Body of pancreas (tissue), 4 donors: ENCODE results near the gene REXO1. TPM values are rescaled to one million over a fixed set of nuclear protein-coding genes. Genes with fewer than 3 reads are reported as not detected.

ENCODE experiments used
- ATAC-seq: fragments of 150-250 bp; one replicate; pipeline ENCODE4 v1.9.1; 2016
- DNase-seq, 4 donors: peaks; one replicate each; pipeline ENCODE4 v3.0.0-alpha.2; 2019
- H3K27ac ChIP-seq, 4 donors: fragments of 200-600 bp; sonication (generic); 1 replicate in 3 of 4; 2 replicates in 1 of 4; pipeline versions ENCODE4 v1.5.1 to v1.6.1; 2016 to 2019; ENCODE audit warnings: mild to moderate bottlenecking in 1 of 4, mixed read lengths in 1 of 4, moderate library complexity in 1 of 4
- H3K27me3 ChIP-seq, 2 donors: fragments of 200-600 bp; sonication (generic); one replicate each; pipeline ENCODE4 v1.6.0; 2016; ENCODE audit warnings: mild to moderate bottlenecking in 1 of 2
- H3K36me3 ChIP-seq, 2 donors: fragments of 200-600 bp; sonication (generic); replicated peaks in 1 of 2; 2 replicates each; pipeline ENCODE4 v1.5.1; 2016; ENCODE audit warnings: low read depth in 2 of 2; ENCODE audit not compliant: insufficient read depth in 1 of 2
- H3K4me1 ChIP-seq: fragments of 200-600 bp; sonication (generic); one replicate; pipeline ENCODE4 v1.6.0; 2016
- H3K4me3 ChIP-seq, 2 donors: fragments of 200-600 bp; sonication (generic); 1 replicate in 1 of 2; 2 replicates in 1 of 2; pipeline ENCODE4 v1.5.1; 2016 to 2019
- H3K9me3 ChIP-seq, 3 donors: fragments of 200-600 bp; sonication (generic); 1 replicate in 2 of 3; 2 replicates in 1 of 3; pipeline ENCODE4 v1.5.1; 2016
- POLR2A ChIP-seq, 3 donors: fragments of 450-650 bp; IDR thresholded peaks; one replicate each; pipeline ENCODE4 v1.6.1; 2016; ENCODE audit warnings: antibody characterized with exemption in 3 of 3, mild to moderate bottlenecking in 2 of 3
- WGBS, 2 donors: methylation state at CpG; one replicate each; pipeline ENCODE4 v1.1.5; 2017; 5-methylcytosine and 5-hydroxymethylcytosine counted together
- intact Hi-C: fragments of 100-400 bp; cut with DNase I; formaldehyde crosslinking; loops from one replicate; pipeline ENCODE4 v1.15.1; 2023
- total RNA-seq, 2 donors: library from RNA; depleted of rRNA; stranded (reverse); fragments of >200 nt; gene quantifications; one replicate each; pipeline ENCODE4 v1.1.0, GENCODE V29; 2016
- TF ChIP-seq, protein P1 (sequence below), 7 experiments: fragments of 450-650 bp in 4 of 7; fragments of 200-600 bp in 3 of 7; sonication (generic) in 3 of 7; IDR thresholded peaks; one replicate each; pipeline ENCODE4 v1.5.1; 2016 to 2019; ENCODE audit warnings: antibody characterized with exemption in 7 of 7

REXO1 gene
- total RNA-seq, 2 donors from 2014 or later, result 16.6 to 19.8 TPM

DNA sequence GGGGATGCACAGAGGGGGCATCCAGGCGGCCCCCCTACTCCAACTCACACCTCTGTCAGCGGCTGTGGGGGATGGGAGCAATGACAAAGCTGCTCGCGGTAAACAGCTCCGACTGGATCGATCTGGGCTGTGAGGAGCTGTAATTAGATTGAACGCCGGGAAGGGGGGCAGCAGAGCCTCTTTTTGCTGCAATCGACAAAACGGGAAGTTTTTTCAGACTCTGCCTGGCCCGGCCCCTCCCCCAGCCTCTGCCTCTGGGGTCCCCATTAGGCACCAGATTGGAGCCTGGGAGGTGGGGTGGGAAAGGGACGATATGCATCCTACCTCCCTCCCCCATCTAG is 78.7 kb downstream of the REXO1 start:
- no peak for TF ChIP-seq POLR2A (IDR thresholded peaks at IDR 0.05)
- TF ChIP-seq, protein P1, sequence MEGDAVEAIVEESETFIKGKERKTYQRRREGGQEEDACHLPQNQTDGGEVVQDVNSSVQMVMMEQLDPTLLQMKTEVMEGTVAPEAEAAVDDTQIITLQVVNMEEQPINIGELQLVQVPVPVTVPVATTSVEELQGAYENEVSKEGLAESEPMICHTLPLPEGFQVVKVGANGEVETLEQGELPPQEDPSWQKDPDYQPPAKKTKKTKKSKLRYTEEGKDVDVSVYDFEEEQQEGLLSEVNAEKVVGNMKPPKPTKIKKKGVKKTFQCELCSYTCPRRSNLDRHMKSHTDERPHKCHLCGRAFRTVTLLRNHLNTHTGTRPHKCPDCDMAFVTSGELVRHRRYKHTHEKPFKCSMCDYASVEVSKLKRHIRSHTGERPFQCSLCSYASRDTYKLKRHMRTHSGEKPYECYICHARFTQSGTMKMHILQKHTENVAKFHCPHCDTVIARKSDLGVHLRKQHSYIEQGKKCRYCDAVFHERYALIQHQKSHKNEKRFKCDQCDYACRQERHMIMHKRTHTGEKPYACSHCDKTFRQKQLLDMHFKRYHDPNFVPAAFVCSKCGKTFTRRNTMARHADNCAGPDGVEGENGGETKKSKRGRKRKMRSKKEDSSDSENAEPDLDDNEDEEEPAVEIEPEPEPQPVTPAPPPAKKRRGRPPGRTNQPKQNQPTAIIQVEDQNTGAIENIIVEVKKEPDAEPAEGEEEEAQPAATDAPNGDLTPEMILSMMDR (IDR thresholded peaks at IDR 0.05), result no peak
- H3K36me3 ChIP-seq, result no peaks in the 10 kb centered on the region
- no peaks in the 10 kb centered on the region for H3K4me1 ChIP-seq
- H3K4me3 ChIP-seq, result no peak overlapping the region
- H3K9me3 ChIP-seq, result peaks cover 0 to 10% (median 0%) of the 10 kb centered on the region in 3 donors
- H3K27ac ChIP-seq, result no peak overlapping the region
- H3K27me3 ChIP-seq, result peaks cover 0 to 49% of the 10 kb centered on the region in 2 donors
- DNase-seq (no peak), ATAC-seq (no peak)
- intact Hi-C loops, result loop anchor here (5.0 kb wide), 1 partner anchor 222 kb away; no protein-coding TSS in a partner anchor
- 4 to 10% methylated on average over 8 to 12 of the region's 12 CpGs for WGBS, 2 donors

DNA sequence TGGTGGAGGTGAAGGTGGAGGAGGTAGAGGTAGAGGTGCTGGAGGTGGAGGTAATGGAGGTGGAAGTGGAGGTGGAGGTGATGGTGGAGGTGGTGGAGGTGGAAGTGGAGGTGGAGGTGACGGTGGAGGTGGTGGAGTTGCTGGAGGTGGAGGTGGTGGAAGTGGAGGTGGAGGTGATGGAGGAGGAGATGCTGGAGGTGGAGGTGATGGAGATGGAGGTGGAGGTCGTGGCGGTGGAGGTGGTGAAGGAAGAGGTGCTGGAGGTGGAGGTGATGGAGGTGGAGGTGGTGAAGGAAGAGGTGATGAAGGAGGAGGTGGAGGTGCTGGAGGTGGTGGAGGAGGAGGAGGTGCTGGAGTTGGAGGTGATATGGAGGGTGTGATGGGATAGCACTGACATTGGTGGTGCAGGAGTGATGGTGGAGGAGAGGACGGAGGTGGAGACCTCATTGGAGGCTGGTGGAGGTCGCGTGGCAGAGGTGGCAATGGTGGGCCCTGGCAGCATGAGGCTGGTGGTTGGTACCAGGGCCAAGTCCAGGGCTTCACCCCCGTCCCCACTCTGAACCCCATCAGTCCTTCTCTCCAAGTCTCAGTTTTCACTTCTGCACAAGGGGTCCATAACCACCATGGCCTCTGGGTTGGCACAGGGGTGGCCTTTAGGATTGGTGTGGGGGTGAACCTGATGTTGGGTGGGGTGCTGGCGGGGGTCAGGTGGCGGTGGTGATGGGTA is 79.2 kb downstream of the REXO1 start:
- TF ChIP-seq, protein P1 (IDR thresholded peaks at IDR 0.05), result no peak
- TF ChIP-seq POLR2A (IDR thresholded peaks at IDR 0.05), result no peak
- no peak for ATAC-seq
- intact Hi-C loops, result loop anchor here (5.0 kb wide), 1 partner anchor 222 kb away; no protein-coding TSS in a partner anchor
- WGBS, 2 donors, result 56 to 64% methylated on average over 8 to 9 of the region's 9 CpGs
- H3K36me3 ChIP-seq, result no peaks in the 10 kb centered on the region
- no peak for DNase-seq
- H3K4me1 ChIP-seq, result no peaks in the 10 kb centered on the region
- H3K9me3 ChIP-seq, result peaks cover 0 to 10% (median 0%) of the 10 kb centered on the region in 3 donors
- no peak overlapping the region for H3K4me3 ChIP-seq
- no peak overlapping the region for H3K27ac ChIP-seq
- H3K27me3 ChIP-seq, result peaks cover 0 to 52% of the 10 kb centered on the region in 2 donors

DNA sequence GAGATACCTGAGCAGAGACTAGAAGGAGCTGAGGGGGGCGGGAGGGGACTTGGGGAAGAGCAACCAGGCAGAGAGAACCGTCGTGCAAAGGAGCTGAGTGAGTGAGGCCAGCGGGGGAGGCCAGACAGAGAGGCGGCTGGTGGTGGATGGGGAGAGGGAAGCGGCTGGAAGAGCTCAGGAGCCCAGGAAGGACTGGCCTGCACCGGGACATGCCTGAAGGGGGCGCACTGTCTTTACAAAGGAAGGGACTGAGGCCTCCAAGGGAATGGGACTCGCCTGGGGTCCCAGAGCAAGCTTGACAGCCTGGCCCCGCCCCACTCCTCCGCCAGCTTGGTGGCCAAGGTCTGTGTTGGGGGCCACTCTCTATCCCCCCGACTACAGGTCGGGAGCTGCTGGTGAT is 80.0 kb downstream of the REXO1 start:
- Histone ChIP-seq H3K27ac (no peak overlapping the region), H3K4me3 (no peak overlapping the region), H3K36me3 (no peaks in the 10 kb centered on the region), H3K9me3 (peaks cover 0 to 10% (median 0%) of the 10 kb centered on the region in 3 donors), H3K4me1 (no peaks in the 10 kb centered on the region), H3K27me3 (peaks cover 0 to 59% of the 10 kb centered on the region in 2 donors)
- no peak for DNase-seq
- TF ChIP-seq, protein P1 (IDR thresholded peaks at IDR 0.05), result peak in 1 of 7 experiments; percentile 9
- TF ChIP-seq POLR2A (IDR thresholded peaks at IDR 0.05), result no peak
- WGBS, 2 donors, result 17% methylated on average over 13 of the region's 13 CpGs
- intact Hi-C loops, result loop anchor here (5.0 kb wide), 1 partner anchor 221 kb away; no protein-coding TSS in a partner anchor
- ATAC-seq, result no peak

DNA sequence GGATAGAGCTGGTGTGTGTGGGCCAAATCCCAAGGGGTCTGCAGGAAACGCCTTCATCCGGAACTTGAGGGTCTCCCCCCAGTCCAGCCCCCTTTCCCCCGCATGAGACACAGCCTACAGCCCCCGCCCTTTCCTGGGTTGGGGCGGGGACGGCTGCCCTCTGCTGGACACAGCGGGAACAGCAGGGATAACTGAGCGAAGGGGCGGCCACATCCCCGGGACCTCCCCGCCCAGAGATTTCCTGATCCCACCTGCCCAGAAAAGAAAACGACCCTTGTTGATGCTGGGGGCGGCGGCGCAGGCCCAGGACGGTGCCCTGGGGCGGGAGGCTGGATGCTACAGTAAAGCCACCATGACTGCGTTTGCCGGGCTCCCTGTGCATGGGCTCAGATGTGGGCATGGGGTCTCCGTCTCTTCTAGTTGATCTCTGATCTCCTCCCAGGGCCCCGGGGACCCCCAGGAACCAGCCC is 80.8 kb downstream of the REXO1 start:
- H3K36me3 ChIP-seq, result no peaks in the 10 kb centered on the region
- WGBS, 2 donors, result 3 to 4% methylated on average over 5 to 21 of the region's 21 CpGs
- TF ChIP-seq, protein P1 (IDR thresholded peaks at IDR 0.05), result peak; percentile 81 to 98 (median 91)
- TF ChIP-seq POLR2A (IDR thresholded peaks at IDR 0.05), result no peak
- H3K4me1 ChIP-seq, result no peaks in the 10 kb centered on the region
- H3K9me3 ChIP-seq, result peaks cover 0 to 10% (median 0%) of the 10 kb centered on the region in 3 donors
- peaks cover 0 to 63% of the 10 kb centered on the region in 2 donors for H3K27me3 ChIP-seq
- DNase-seq (peak; percentile 13 to 55 (median 40)), ATAC-seq (peak; percentile 68)
- H3K27ac ChIP-seq, result no peak overlapping the region
- intact Hi-C loops, result loop anchor here (2.0 to 5.0 kb wide), 2 partner anchors 97 to 220 kb away; no protein-coding TSS in a partner anchor
- H3K4me3 ChIP-seq, result no peak overlapping the region
